C4-2B (cell line): ENCODE data around the gene TSPAN9.

ENCODE experiments used
- H3K27ac ChIP-seq: fragments of 450-650 bp; 2 replicates; pipeline ENCODE4 v1.5.1; 2017
- ZFX ChIP-seq: fragments of 450-650 bp; IDR thresholded peaks from 2 replicates; pipeline ENCODE4 v1.6.1; 2017
- TF ChIP-seq, protein P1 (sequence below): fragments of 450-650 bp; conservative IDR thresholded peaks from 2 replicates; pipeline ENCODE4 v1.5.1; 2017; ENCODE audit warnings: mild to moderate bottlenecking

The TSPAN9 gene

DNA sequence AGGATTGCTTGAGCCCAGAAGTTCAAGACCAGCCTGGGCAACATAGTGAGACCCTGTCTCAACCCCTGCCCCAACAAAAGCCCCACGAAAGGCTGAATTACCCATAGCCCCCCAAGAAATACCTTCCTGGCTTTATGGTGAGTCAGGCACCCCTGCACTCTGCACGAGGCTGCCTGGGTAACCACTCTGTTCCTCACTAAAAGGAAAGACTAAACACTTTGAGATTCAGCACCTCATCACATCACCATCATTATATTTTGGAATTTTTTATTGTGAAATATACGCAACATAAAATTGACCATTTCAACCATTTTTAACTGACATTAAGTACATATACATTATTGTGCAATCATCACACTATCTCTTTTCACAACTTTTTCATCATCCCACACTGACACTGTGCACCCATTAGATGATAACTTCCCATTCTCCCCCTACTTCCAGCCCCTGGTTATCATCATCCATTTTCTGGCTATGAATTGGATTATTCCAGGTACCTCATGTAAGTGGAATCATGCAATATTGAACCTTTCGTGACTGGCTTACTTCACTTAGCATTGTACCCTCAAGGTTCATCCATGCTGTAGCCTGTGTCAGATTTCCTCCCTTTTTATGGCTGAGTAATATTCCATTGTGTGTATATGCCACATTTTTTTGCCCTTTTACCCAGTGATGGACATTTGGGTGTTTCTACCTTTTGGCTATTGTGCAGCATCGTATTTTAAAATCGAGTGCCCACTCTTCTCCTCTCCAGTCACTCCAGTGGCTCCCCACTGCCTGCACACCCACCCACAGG is 51.5 kb downstream of the TSPAN9 start:
- TF ChIP-seq, protein P1, sequence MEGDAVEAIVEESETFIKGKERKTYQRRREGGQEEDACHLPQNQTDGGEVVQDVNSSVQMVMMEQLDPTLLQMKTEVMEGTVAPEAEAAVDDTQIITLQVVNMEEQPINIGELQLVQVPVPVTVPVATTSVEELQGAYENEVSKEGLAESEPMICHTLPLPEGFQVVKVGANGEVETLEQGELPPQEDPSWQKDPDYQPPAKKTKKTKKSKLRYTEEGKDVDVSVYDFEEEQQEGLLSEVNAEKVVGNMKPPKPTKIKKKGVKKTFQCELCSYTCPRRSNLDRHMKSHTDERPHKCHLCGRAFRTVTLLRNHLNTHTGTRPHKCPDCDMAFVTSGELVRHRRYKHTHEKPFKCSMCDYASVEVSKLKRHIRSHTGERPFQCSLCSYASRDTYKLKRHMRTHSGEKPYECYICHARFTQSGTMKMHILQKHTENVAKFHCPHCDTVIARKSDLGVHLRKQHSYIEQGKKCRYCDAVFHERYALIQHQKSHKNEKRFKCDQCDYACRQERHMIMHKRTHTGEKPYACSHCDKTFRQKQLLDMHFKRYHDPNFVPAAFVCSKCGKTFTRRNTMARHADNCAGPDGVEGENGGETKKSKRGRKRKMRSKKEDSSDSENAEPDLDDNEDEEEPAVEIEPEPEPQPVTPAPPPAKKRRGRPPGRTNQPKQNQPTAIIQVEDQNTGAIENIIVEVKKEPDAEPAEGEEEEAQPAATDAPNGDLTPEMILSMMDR, result no peak
- no peak for TF ChIP-seq ZFX
- H3K27ac ChIP-seq, result no peak overlapping the region

DNA sequence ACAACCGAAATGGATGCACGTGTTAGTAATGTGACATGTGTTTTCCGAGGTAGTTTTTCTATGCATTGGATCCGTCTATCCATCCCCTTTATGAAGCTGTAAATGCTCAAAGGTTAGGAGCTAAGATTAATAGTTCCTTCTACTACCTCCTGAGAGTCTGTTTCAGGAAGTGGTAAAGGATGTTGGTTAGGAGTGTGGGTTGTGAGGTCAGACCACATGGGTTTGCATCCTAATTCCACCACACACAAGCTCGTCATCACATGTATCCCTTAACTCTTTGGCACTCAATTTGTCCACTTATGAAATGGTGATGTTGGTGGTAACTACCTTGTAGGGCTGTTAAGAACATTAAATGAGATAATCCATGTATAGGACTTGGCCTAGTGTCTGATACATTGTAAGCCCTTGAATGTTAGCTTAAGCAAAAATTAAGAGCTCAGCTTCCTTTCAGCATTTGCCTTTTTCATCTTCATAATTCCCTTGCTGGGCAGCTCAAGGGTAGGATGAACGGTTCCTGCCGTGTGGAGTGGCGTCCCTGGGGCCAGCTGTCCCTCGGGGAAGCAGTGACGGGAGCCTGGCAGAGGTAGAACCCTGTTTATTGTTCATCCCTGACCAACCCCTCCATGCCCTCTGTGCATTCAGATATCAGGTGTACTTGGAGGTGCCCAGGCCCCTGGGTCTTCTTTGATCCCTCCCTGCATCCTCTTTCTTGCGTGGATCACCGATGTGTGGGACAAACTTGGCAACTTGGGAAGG is 52.3 kb downstream of the TSPAN9 start:
- H3K27ac ChIP-seq, result no peak overlapping the region
- TF ChIP-seq ZFX, result no peak
- TF ChIP-seq, protein P1, result no peak

DNA sequence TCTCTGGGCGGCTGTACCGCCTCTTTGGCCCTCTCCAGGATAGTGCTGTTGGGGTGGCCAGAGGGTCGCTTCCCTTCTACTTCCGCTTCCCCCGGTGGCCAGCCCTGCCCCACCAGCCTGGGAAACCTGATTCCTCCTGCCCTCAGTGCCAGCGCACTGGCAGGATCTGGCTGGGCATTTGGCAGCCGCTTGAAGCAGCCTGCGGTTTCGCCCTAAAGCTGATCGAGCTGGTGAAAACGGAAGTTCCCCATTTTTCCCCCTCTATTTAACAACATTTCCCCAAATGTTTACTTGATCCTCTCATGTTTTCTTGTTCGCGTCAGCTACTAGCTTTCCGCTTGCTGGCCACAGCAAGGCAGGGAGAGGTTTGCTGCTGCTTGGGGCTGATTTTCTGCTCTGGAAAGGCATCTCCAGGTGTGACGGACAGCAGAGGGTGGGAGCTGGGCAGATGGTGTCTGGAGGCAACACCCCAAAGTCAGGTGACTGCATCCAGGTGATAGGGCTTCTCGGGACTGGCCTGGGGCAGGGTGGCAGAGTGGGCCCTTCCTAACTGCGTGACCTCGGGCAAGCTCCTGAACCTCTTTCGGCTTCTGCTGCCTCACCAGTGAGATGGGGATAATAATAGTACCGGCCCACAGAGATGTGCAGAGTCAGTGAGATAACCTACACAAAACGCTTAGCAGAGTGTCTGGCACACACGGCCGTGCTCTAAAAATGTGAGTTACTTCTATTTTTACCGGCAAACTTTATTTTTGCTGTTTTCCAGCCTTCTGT is 53.1 kb downstream of the TSPAN9 start:
- TF ChIP-seq, protein P1, result no peak
- no peak for TF ChIP-seq ZFX
- H3K27ac ChIP-seq, result no peak overlapping the region

DNA sequence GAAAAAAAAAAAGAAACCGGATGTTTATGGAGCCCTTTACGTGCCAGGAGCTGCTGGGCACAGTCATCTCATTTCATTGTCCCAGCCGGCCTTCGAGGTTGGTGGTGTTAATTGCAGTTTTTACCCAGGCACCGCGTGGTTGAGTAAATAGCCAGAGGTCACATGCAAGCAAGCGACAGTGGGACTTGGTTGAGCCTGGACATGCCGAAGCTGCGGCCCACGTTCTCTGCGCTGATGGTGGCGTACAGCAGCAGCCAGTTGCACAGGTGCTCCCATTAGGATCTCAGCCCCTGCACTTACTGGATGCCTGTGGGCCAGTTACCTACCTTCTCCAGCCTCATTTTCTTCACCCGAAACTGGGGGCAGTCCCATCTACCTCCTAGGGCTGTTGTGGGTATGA is 54.0 kb downstream of the TSPAN9 start:
- TF ChIP-seq ZFX, result no peak
- TF ChIP-seq, protein P1, result no peak
- H3K27ac ChIP-seq, result no peak overlapping the region

DNA sequence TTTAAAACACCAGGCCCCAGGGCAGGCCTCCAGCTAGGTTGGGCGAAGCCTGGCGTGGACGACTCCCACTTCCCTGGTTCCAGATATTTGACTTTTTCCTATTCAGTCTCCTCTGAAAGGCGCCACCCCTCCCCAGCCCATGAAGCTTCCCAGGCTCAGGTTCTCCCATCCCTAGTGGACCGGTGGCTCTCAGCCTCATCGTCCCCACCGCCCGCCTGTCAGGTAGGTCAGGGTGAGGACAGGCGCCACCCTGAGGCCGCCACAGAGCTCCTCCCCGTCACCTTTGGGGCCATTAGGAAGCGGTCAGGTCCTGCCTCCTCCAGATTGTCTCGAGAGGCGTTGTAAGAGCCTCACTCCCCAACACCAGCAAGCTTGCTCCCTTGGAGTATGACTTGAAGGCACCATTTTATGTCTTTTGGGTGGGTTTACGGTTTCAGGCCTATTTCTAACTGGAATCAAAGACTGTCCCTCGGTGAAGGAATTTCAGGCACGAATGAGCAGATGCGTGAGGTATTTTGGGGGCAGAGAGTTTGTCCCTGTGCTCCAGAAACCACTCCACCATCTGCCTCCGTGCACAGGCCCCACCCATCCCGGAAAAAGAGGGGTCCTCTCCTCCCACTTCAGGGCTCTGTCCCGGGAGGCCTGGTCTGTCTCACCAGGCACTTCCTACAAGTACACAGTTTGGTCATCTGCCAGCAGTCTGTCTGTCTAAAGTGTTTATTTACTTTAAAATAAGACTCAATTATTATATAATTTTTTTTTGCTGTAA is 55.6 kb downstream of the TSPAN9 start:
- TF ChIP-seq, protein P1, result no peak
- no peak for TF ChIP-seq ZFX
- H3K27ac ChIP-seq, result no peak overlapping the region

DNA sequence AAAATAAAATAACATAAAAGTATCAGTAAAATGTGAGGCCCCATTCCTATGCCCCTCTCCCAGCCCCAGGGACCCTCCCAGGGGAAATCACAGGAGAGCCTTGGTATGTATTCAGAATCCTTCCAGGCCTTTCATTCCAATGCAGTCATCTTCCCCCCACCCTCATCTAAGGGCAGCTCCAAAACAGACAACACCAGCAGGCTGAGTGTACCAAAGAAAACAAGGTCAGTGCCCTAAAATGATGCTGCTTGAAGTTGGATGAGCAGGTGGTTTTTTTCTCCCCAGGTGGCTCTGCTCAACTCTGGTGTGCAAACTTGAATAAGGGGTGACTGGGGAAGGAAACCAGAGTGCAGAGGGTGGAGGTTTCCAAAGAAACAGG is 56.2 kb downstream of the TSPAN9 start:
- no peak overlapping the region for H3K27ac ChIP-seq
- TF ChIP-seq, protein P1, result no peak
- no peak for TF ChIP-seq ZFX
